KBM-7 (cell line): ENCODE results near the gene NCOA6.
A peak's percentile ranks its signal among the peaks of the same experiment; 100 is the strongest.

Experiments
- DNase-seq: peaks from one replicate; pipeline ENCODE4 v3.0.0-alpha.2; 2015
- in situ Hi-C: fragments of 300-500 bp; cut with MboI; formaldehyde crosslinking; loops from 2 replicates; pipeline ENCODE4 v1.14.3; 2020; ENCODE audit warnings: low sequenced_read_pairs, low pct_unique_long_range_greater_than_20kb, mixed read lengths

NCOA6 gene

DNA sequence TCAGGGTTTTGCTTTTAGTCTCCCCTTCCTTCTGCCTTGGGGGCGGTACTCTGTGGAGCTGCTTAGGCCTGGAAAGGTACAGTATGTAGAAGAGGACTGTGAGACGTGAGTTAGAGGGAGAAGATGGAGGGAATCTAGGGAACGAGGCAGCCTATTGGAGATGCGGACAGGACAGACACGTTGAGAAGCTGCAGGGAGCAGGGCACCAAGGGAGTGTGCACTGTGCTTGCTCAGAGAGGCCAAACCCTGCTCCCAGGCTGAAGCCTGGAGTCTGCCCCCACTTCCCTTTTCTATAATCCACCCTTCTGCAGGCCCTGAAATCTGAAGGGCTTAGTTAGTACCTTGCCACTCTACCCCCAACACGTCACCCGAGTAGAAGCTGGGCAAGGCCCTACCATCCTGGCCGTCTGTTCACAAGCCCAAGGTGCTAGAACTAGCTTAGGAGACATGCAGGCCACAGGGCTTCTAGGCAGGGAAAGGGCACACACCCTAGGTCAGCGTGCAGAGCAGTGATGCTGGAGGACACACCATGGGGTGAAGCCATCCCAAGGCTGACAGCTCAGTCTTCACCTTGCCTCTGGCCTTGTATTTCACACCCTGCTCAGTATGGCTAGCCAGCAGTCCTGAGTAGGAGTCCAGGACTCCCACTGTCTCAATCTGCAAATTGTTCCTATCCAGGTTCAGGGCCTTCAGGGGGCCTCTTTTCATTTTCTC is 114.4 kb downstream of the NCOA6 start:
- DNase-seq = peak; percentile 55
- in situ Hi-C loops = loop anchor here (25.0 kb wide), 1 partner anchor 399 kb away; the partner anchor contains the start of gene AHCY

DNA sequence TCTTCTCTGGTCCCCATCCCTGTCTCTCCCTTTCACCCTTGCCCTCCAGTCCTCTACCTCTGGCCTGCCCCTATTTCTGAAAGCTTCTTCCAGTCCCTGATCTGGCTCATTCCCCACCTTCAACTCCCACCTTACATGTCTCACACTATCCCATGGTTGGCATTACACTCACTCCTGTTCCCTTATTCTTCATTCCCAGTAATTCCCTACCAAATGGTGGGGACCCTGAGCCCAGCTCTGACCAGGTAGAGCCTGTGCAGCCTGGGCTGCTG is 114.9 kb downstream of the NCOA6 start:
- DNase-seq = no peak
- in situ Hi-C loops = loop anchor here (25.0 kb wide), 1 partner anchor 398 kb away; the partner anchor contains the start of gene AHCY

DNA sequence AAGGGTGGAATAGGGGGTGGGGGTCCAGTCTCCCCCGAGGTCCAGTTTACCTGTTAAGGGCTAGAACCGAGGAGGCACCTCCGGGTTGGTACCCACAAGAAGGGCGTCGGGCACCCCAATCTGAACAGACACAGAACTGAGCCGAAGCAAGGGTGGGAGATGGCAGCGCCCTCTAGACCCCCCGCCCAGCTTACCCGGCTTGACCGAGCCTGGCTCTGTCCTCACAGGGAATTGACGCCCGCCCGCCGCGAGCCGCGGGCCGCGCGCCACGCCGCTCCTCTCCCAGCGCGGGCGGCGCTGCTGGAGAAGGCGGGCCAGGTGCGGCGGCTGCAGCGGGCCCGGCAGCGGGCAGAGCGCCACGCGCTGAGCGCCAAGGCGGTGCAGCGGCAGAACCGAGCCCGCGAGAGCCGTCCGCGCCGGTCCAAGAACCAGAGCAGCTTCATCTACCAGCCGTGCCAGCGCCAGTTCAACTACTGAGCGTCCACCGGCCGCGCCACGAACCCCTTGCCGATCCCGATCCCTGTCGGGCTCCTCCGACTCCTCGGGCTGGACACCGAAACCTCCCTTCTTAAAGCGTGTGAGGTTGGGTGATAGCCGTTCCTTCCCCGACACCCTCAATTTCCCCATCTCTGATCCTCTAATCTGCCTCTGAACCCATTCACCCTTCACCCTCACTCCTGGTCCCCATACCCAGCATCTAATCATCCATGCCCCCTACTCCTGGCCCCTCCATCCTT is 115.5 kb downstream of the NCOA6 start:
- in situ Hi-C loops = loop anchor here (10.0 to 25.0 kb wide), 2 partner anchors 175 to 398 kb away; partner anchors contain the start of gene AHCY
- DNase-seq = peak; percentile 87

DNA sequence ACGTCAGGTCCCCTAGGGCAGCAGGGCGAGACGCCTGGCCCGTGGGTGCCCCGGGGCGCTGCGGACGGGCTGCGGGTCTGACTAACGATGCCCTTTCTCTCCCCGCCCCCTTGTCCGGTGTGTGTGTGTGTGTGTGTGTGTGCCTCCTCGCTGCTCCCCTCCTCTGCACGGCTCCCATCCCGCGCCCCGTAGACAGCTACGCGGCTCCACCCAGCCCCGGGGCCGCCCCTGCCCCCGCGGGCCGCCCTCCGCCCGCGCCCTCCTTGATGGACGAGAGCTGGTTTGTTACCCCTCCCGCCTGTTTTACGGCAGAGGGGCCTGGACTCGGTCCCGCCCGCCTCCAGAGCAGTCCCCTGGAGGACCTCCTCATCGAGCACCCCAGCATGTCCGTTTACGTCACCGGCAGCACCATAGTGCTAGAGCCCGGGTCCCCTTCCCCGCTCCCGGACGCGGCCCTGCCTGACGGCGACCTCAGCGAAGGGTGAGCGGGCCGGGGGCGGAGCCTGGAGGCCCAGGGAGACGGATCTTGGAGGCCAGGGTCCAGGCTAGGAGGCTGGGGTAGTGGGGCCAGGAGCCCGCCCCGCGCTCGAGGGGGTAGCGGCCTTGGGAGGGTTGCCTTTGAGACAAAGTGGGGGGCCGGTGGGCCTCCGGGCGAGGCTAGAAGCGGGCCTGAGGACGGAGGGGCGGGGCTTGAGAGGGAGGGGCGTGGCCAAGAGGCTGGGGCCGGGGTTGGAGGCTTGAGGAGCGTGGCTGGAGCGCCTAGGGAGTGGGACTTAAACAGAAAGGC is 116.2 kb downstream of the NCOA6 start:
- in situ Hi-C loops = loop anchor here (10.0 to 25.0 kb wide), 2 partner anchors 174 to 397 kb away; partner anchors contain the start of gene AHCY
- DNase-seq = peak; percentile 84

DNA sequence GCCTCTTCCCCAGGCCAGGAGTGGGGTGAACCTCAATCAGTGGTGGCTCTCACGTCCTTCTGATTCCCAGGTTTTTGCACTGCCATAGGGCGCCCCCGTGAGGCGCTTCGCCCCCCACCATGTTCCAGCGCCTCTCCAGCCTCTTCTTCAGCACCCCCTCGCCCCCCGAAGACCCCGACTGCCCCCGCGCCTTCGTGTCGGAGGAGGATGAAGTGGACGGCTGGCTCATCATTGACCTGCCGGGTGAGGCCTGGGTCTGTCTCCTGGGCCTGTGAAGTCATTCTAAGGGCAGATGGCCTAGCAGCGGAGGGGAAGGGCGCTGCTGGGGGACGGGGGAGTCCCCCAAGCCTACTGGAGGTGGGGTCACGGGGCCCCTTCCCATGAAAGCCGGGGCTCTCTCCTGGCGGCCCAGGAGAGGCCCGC is 116.8 kb downstream of the NCOA6 start:
- DNase-seq = peak; percentile 76
- in situ Hi-C loops = loop anchor here (10.0 to 25.0 kb wide), 2 partner anchors 174 to 396 kb away; partner anchors contain the start of gene AHCY

DNA sequence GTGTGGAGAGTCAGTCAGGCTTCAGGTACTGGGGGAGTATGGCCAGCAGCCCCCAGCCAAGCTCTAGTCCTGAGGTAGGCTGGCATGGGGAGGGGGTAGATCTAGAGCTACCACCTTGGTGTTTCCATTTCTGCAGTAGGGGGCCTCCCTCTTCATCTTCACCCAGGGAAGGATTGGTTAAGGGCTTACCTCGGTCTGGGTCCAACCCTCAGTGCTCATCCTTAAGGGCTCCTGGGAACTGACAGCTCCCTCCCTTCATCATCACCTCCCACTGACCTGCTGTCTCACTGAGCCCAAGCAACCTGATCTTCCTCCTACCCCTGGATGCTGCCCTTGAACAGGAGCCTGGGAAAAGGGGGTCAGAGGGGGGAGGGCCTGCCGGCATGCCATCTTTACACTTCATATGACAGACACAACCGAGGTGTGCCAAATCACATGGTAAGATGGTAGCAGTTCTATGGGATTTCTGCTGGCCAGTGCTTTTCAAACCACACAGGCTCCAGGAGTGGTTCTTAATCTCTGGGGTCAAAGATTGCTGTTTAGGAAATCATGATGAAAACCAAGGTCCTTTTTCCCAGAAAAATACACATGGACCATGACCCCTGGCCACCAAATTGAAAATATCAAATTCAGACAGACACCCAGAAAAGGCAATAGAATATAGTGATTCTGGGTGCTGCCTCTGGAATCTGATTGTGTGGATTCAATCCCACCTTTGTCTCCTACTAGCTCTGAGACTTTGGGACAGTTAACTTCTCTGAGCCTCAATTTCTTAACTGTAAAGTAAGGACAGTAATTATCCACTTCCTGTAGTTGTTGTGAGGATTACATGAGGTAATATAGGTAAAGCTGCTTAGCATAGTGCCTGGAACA is 118.3 kb downstream of the NCOA6 start:
- DNase-seq = no peak
- in situ Hi-C loops = loop anchor here (10.0 to 25.0 kb wide), 2 partner anchors 172 to 395 kb away; partner anchors contain the start of gene AHCY

DNA sequence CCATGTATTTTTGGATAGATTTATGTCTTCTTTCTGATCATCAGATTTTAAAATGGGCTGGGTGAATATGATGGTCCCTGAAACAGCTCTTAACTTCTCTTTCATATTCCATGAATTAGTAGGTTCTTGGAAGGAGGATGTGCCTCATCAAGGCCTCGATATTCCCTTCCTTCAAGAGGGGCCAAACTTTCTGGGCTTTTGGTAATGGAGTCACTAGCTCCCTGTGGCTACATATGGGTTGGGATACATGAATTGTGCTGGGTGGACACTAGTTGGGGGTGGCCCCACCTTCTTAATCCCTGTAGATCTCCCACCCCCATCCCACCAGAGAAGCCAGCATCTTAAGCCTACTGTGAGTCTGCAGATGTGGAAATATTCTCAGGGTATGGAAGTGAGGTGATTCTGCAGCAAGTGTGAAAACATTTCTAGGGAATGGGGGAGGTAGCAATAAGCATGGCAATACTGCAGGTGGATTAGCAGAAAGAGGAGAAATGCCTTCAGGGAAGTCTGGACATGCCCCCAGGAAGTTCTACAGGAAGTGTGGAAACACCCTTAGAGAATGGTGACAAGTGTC is 119.1 kb downstream of the NCOA6 start:
- DNase-seq = no peak
- in situ Hi-C loops = loop anchor here (10.0 to 25.0 kb wide), 2 partner anchors 172 to 394 kb away; partner anchors contain the start of gene AHCY

DNA sequence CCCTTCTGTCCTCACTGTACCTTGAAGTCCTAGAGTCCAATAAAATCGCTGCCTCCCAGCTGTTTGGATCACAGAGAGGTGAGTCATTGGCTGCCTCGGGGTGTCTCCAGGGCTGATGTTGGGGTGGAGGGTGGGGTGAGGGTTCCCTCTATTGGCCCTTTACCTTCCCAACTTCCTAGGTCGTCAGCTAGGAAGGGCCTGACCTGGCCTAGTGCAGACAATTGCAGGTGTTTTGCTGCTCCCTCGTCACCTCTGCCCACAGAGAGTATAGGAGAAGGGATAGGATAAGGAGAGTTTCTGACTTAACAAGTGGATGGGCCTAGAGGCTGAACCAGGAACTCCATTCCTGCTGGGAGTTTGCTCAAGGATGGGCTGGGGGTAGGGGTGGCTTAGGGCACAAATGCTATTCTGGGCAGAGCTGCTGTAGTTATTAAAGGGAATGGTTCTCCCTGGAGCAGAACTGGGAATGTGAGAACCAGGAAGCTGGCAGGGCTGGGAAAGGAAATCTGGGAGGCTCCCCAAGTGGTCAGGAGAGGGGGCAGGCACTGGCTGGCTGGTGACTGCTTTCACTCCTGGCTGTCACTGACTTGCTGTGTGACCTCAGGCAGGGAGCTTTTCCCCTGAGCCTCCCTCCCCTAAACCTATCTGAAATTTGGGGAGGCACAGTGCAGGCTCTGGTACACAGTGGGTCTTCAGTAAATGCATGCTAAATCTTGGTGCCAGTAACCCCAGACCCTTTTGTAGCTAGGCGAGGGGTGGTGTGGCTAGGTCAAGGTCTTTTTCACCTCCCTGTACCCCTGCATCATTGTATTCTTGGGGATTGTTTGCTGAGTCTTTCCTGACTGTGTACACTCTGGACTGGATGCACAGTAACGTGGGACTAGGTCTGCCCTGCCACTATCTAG is 119.8 kb downstream of the NCOA6 start:
- DNase-seq = no peak
- in situ Hi-C loops = loop anchor here (10.0 to 25.0 kb wide), 2 partner anchors 171 to 393 kb away; partner anchors contain the start of gene AHCY

DNA sequence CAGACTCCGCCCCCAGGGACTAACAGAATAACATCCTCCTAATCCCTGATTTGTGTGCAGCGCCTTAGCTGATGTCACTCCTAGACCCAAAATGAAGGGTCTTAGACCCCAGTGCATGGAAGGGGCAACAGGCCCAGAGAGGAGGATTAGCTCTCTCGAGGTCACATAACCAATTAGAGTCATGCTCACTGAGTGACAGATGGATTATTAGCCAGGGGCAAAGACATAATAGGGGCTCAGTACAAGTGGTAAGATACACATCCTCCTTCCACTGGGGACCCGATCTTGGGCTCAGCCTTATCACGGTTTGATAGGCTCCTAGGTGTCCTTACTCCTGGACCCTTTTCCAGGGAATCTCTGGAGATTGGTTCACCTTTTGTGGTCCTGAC is 120.4 kb downstream of the NCOA6 start:
- DNase-seq = no peak
- in situ Hi-C loops = loop anchor here (10.0 to 25.0 kb wide), 2 partner anchors 170 to 393 kb away; partner anchors contain the start of gene AHCY

DNA sequence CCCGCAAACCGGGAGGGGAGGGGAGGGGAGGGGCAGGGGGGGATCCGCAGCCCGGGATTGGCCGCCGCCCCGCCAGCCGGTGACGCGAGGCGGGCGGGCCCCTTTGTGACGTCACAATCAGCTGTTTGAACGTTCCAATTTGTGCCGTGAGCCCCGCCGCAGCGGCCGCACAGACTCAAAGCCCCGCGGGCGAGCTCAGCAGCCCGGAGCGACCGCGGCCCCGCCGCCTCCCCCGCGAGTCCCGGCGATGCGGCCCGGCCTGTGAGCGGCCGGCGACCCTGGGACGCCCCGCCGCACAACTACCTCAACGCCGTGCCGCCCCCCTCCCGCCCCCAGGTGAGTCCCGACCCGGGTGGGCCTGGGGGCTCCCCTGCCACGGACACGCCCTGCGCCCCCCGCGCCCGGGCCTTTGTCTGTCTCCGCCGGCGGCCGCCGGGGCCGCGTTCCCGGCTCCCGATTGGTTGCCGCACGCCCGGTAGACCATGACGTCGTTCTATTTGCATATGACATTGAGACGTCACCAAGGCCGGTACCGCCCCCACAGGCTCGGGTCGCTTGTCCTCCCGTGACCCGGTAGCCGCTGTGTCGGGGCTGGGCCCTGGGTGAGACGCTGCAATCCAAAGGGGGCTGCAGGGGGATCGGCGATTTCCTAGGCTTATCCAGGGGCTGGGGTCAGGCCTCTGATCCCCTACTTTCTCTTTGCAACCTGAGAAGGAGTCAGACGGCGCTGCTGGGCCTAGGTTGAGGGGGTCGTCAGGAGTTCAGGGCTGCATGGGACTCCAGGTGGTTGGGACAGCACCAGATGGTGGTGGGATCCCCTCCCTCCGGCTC is 121.1 kb downstream of the NCOA6 start, which contains the start of gene TP53INP2:
Gene TP53INP2 (plus strand): TSS at position 168 of the 831 bp plus-strand sequence. CDS start 4,396 bp downstream, outside the sequence.
- in situ Hi-C loops = loop anchor here (10.0 to 25.0 kb wide), 2 partner anchors 170 to 392 kb away; partner anchors contain the start of gene AHCY

DNA sequence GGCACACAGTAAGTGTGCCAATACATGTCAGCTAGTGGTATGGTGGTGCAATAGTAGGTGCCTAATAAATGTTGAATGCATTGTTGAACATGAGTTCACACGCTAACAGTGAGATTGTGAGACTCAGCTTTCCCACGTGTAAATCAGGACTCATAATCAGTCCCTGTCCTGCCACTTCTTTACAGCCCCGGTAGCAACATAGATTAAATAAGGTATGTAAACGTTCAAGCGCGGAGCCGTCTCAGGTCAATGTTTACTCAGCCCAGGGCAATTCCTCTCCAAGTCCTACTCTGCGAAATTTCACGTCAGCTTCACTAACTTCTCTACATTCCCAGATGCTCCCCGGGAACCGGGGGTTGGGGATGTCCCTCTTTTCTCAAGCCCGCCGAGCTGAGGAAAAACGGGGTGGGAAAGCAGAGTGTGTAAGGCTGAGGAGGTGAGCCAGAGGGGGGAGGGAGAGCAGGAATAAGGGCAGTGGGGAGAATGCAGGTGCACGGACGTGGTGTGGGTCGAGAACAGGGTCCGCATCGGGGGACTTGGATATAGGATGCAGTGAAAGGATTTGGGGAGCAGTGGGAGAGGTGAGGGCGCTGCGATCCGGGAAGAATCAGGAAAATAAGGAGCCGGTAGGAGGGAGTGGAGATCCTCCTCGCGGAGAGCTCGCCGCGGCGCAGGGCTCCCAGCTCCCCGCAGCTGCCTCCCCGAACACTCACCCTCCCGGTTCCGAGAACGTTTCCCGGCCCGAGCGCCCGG is 121.9 kb downstream of the NCOA6 start:
- in situ Hi-C loops = loop anchor here (10.0 to 25.0 kb wide), 2 partner anchors 169 to 391 kb away; partner anchors contain the start of gene AHCY
- DNase-seq = peak; percentile 31

More for the DNA sequence above, 121.1 kb downstream of the NCOA6 start, which contains the start of gene TP53INP2:
- peak; percentile 76 for DNase-seq

DNA sequence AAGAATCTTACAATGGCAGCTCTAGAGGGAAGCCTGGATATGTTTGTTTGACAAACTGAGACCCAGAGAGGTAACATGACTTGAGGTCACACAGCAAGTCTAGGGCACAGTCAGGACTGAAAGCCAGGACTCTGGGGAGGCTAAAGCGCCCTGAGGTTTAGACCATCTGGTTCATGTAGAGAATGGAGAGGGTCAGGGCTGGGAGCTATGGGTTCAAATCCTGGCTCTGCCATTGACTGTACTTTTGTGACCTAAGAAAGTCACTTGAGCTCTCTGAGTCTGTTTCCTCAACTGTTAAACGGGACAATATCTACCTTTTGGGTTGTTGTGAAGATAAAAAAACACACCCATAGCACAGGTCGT is 122.4 kb downstream of the NCOA6 start:
- in situ Hi-C loops = loop anchor here (10.0 to 25.0 kb wide), 2 partner anchors 168 to 391 kb away; partner anchors contain the start of gene AHCY
- no peak for DNase-seq

DNA sequence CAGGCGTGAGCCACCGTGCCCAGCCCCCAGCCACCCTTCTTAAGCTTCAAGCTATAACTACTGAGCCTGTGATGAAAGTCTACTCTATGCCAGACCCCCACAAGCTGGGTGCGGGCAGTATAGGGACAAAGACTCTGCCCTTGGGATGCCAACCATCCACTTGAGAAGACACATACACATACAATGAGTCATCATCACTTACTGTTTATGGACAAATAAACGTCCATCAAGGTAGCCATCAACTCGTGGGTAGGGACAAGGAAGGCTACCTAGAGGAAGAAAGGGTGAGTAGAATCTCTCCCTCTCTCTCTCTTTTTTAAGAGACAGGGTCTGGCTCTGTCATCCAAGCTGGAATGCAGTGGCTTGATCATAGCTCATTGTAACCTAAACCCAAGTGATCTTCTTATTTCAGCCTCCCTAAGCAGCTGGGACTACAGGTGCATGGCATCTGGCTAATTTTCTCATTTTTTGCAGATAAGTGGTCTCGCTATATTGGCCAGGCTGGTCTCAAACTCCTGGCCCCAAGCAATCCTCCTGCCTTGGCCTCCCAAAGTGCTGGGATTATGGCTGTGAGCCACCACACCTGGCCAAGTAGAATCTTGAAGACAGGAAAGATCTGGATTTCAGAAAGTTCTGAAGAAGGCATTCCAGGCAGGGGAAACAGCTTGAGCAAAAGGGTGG is 123.9 kb downstream of the NCOA6 start:
- in situ Hi-C loops = loop anchor here (10.0 to 25.0 kb wide), 2 partner anchors 167 to 389 kb away; partner anchors contain the start of gene AHCY
- no peak for DNase-seq

DNA sequence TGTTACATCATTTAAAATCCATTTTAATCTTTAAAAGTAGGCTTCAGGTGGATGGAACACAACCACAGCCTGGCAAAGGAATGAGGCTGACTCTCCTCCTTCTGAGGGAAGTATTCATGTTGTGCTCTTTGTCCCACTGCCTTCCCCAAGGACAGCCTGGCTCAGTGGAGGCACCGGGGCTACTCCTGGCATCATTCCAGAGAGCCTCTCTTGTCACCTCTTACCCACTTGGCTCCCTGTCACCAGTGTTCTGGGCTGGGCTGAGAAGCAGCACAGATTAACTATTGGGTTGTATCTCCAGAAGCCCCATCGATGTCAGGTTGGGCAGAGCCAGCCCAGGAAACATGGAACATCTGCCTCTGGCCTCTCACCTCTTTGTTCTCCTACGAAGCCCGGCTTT is 132.0 kb downstream of the NCOA6 start:
- no peak for DNase-seq
- in situ Hi-C loops = no loop called here

DNA sequence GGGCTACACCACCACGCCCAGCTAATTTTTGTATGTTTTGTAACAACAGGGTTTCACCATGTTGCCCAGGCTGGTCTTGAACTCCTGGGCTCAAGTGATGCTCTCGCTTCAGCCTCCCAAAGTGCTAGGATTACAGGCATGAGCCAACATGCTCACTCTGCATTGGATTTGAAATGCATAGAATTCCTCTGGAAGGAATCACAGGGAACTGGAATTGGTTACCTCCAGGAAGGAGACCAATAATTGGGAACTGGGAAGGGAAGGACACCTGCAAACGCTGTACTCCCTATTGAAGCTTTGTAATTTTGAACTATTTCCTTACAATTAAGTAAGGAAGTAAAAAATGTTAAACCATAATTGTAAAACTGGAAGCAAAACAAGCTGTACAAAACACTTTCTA is 133.6 kb downstream of the NCOA6 start:
- in situ Hi-C loops = no loop called here

More for the DNA sequence above, 133.6 kb downstream of the NCOA6 start:
- no peak for DNase-seq
